Measurements from ENCODE around the gene ZNF280A.
"Not testable (repeated sequence)": the region's sequence is repeated elsewhere in the genome, so short reads cannot be mapped to it uniquely, and the experiment has no call there.

Gene ZNF280A

DNA sequence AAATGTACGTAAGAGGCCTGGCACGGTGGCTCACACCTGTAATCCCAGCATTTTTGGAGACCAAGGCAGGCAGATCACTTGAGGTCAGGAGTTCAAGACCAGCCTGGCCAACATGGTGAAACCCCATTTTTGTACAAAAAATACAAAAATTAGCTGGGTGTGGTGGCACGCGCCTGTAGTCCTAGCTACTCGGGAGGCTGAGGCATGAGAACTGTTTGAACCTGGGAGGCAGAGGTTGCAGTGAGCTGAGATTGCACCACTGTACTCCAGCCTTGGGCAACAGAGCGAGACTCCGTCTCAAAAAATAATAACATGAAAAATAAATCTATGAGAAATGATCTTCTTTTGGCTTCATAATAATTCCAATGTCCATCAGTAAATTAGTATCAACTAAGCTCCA is 9.2 kb downstream of the ZNF280A start:
- not testable (repeated sequence) for DNase-seq

GRCh38 chr22:22509912-22510311 is 10.2 kb downstream of the ZNF280A start:
- DNase-seq = not testable (repeated sequence)

GRCh38 chr22:22508274-22509176 is 11.5 kb downstream of the ZNF280A start, which contains the start of gene ZNF280B:
Gene ZNF280B, minus strand, starts transcription at chr22:22508742. Its CDS starts 19,344 bp downstream, at chr22:22489398.
- peak; percentile 72 for DNase-seq

- DNase-seq = no peak
These were observed 12.3 kb downstream of the ZNF280A start for GRCh38 chr22:22507743-22508273.

DNA sequence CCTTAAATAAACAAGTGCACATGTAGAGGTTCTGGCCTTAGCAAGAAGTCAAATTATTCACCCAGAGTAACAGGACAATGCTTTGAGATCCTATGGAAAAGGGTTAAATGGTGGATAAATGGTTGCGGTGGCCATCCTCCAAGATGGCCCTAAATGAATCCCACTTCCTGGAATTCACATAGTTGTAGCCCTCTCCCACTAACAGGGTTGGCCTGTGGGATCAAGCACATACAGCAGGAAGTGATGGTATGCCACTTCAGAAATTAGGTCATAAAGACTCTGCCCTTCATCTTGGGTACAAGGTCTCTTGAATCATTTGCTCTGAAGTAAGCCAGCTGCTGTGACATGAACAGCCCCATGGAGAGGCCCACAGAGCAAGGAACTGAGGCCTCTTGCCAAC is 13.3 kb downstream of the ZNF280A start:
- DNase-seq = no peak

- DNase-seq = no peak
These were observed 21.8 kb downstream of the ZNF280A start for GRCh38 chr22:22498267-22498666.

GRCh38 chr22:22491589-22491988 is 28.5 kb downstream of the ZNF280A start:
- DNase-seq = not testable (repeated sequence)

GRCh38 chr22:22488736-22489135 is 31.3 kb downstream of the ZNF280A start:
- DNase-seq = no peak

DNA sequence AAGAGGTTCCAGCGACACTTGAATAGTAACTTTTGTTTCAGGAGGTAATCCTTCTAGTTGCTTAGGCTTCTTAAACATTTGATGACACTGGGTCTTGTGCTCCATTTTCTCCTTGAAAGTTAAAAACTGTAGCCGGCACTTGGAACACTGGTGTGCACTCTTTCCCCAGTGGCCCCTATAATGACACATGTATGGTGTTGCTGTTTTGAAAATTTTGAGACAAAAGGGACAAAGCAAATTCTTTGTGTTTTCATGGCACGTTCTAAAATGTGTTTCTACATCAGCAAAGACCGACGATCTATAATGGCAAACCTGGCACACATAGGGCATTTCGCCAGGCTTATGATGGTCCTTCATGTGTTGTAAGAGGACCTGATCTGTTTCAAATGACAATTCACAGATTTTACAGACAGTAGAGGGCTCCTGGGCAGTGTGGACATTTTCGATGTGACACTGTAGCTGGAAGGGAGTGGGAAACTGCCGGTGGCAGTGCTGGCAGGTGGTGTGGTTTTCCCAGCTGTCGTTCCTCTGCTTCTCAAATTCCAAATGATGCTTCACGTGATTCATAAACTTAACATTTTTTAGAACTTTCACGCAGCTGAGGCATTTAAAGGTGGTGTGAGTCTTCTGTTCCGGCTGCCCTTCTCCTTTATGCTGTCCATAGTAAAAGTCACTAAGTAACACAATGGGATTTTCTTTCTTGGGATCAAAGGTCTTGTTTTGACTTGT is 32.0 kb downstream of the ZNF280A start:
- no peak for DNase-seq

DNA sequence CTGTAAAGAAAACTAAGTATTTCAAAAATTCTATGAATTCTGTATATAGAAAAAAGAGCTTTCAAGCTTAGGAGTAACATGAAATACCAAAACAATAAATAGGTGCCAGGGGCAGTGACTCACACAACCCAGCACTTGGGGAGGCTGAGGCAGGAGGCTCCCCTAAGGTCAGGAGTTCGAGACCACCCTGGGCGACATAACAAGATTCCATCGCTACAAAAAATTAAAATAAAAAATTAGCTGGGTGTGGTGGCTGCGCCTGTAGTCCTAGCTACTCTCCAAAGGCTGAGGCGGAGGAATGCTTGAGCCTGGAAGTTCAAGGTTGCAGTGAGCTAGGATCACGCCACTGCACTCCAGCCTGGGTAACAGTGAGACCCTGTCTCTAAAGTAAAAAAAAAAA is 33.0 kb downstream of the ZNF280A start:
- DNase-seq = no peak

DNA sequence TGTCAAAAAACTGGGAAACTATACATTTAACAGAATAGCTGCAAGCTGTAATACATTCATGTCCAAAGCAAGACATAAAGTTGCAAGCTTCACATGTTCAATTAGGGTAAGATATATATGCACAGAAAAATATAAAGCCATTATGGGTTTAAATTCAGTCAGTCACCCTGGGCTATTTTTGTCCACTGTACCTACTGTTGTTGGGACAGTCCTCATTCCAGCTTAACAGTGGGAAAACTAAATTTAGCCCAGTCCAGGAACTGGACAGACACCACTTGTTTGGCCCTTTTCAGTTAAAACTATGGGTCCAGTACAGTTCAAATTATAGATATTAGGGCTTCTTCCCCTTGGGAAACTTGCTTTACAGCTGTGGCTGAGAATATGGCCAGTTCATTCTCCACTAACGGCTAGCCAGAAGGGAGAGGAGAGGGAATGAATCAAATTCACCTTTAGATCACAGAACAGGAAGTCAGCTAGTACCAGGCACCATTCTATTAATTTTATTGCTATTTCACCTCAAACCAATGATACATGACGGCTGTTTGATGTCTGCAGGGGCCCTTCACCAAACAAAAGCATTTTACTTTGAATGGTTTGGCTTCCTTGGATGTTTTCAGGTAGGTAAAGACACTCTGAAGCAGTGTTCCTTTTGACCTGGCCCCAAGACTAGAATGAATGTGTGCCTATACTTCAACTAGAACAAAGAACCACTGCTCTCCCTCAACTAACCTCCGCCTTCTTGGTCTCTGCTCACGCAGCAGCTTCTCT is 33.8 kb downstream of the ZNF280A start:
- DNase-seq = no peak

- DNase-seq = no peak
These were observed 34.5 kb downstream of the ZNF280A start for GRCh38 chr22:22485524-22485923.

DNA sequence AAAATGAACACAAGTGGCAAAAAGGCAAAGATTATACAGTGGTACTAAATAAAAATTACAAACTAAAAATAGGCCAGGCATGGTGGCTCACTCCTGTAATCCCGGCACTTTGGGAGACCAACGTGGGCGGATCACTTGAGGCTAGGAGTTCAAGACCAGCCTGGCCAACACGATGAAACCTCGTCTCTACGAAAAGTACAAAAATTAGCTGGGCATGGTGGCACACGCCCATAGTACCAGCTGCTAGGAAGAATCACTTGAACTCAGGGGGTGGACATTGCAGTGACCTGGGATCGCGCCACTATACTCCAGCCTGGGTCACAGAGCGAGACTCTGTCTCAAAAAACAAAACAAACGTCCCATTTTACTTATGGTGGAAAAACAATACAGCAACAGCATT is 36.0 kb downstream of the ZNF280A start:
- DNase-seq = no peak

DNA sequence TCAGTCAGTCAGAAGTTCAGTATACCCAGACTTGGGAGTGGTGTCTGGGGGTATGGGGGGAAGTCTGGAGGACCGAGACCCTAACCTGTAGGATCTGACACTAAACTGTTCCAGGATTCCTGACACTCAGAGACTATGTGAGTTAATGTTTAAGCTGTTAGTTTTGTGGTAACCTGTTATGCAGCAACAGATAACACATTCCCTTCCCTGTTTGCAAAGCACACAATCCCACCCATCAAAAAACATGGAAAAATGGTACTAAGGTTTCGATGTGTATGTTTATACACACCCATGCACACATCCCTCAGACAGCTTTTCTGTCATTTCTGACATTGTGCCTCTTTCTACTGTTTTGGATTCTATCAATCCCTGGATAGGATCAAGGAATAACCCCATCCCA is 39.1 kb downstream of the ZNF280A start:
- no peak for DNase-seq

GRCh38 chr22:22479999-22480532 is 40.0 kb downstream of the ZNF280A start:
- DNase-seq = no peak

DNA sequence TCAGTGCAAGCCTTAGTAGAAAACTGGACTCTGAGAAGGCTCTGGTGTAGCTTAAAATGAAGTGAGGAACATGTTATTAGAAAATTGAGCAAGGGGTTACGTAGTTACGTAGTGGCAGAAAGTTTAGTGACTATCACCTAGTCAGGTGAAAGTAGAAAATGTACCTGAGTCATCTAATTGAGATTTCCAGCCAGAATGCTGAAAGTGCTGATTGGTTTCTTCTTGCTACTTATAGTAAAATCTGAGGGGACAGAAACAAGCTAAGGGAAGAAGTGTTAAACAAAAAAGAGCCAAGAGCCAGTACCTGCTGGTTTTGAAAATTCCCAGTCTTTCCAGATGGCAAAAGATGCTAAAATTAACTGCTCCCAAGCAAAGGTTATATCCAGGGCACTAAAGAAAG is 41.0 kb downstream of the ZNF280A start:
- no peak for DNase-seq

GRCh38 chr22:22478470-22478869 is 41.6 kb downstream of the ZNF280A start:
- no peak for DNase-seq

GRCh38 chr22:22474733-22475132 is 45.3 kb downstream of the ZNF280A start:
- no peak for DNase-seq

- not testable (repeated sequence) for DNase-seq
These were observed 49.0 kb downstream of the ZNF280A start for GRCh38 chr22:22471104-22471503.

- no peak for DNase-seq
These were observed 50.5 kb downstream of the ZNF280A start for GRCh38 chr22:22469527-22469926.

DNA sequence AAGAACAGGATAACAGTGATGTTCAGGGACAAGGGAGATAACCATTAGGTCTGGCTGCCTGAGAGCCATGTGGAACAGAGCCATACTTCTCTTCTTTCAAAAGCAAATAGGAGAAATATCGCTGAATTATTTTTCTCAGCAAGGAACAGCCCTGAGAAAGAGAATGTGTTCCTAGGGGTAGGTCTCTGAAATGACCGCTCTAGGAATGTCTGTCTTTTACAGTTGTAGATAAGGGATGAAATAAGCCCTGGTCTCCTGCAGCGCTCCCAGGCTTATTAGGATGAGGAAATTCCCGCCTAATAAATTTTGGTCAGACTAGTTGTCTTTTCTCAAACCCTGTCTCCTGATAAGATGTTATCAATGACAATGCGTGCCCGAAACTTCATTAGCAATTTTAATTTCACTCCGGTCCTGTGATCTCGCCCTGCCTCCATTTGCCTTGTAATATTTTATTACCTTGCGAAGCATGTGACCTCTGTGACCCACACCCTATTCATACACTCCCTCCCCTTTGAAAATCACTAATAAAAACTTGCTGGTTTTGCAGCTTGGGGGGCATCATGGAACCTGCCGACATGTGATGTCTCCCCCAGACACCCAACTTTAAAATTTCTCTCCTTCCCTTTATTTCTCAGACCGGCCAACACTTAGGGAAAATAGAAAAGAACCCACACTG is 51.1 kb downstream of the ZNF280A start:
- DNase-seq = not testable (repeated sequence)

DNA sequence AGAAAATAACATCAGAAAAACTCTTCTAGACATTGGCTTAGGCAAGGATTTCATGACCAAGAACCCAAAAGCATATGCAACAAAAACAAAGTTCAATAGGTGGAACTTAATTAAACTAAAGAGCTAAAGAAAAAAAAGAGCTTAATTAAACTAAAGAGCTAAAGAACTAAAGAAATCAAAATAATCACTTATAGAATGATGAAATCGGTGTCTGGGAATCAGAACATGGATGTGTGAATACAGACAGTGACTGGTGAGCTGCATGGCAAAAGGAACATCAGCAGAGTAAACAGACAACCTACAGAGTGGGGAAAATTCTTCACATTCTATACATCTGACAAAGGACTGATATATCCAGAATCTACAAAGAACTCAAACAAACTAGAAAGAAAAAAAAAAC is 53.0 kb downstream of the ZNF280A start:
- DNase-seq = no peak

All from activated CD4-positive, alpha-beta T cell treated with anti-CD3 and anti-CD28 coated beads for 1 hour (primary cell).